NAMALWA (cell line): Measurements from ENCODE around the gene CHST11.

Source experiments
- DNase-seq: peaks from one replicate; pipeline ENCODE4 v3.0.0-alpha.2; 2015; ENCODE audit warnings: low spot score

Gene CHST11

GRCh38 chr12:104480826-104481440 is 24.2 kb downstream of the CHST11 start:
- DNase-seq = no peak

- no peak for DNase-seq
These were observed 25.4 kb downstream of the CHST11 start for GRCh38 chr12:104482113-104482512.

GRCh38 chr12:104482748-104483147 is 26.0 kb downstream of the CHST11 start:
- no peak for DNase-seq

GRCh38 chr12:104484079-104484478 is 27.3 kb downstream of the CHST11 start:
- no peak for DNase-seq

- no peak for DNase-seq
These were observed 29.1 kb downstream of the CHST11 start for GRCh38 chr12:104485651-104486362.

GRCh38 chr12:104486363-104486750 is 29.6 kb downstream of the CHST11 start:
- no peak for DNase-seq

GRCh38 chr12:104486943-104487819 is 30.4 kb downstream of the CHST11 start:
- DNase-seq = no peak

- no peak for DNase-seq
These were observed 31.6 kb downstream of the CHST11 start for GRCh38 chr12:104488374-104488773.

- DNase-seq = no peak
These were observed 33.4 kb downstream of the CHST11 start for GRCh38 chr12:104490186-104490585.

- no peak for DNase-seq
These were observed 34.1 kb downstream of the CHST11 start for GRCh38 chr12:104490850-104491249.

GRCh38 chr12:104493496-104493895 is 36.7 kb downstream of the CHST11 start:
- DNase-seq = no peak

- no peak for DNase-seq
These were observed 37.5 kb downstream of the CHST11 start for GRCh38 chr12:104494137-104494792.

GRCh38 chr12:104494793-104495158 is 38.0 kb downstream of the CHST11 start:
- DNase-seq = no peak

GRCh38 chr12:104495786-104496185 is 39.0 kb downstream of the CHST11 start:
- no peak for DNase-seq

GRCh38 chr12:104496336-104496735 is 39.6 kb downstream of the CHST11 start:
- no peak for DNase-seq

- DNase-seq = no peak
These were observed 41.6 kb downstream of the CHST11 start for GRCh38 chr12:104498211-104498801.

- no peak for DNase-seq
These were observed 43.1 kb downstream of the CHST11 start for GRCh38 chr12:104499668-104500332.

GRCh38 chr12:104501115-104501514 is 44.4 kb downstream of the CHST11 start:
- no peak for DNase-seq

GRCh38 chr12:104501660-104502059 is 44.9 kb downstream of the CHST11 start:
- no peak for DNase-seq

GRCh38 chr12:104502217-104502616 is 45.5 kb downstream of the CHST11 start:
- DNase-seq = no peak

- DNase-seq = no peak
These were observed 45.9 kb downstream of the CHST11 start for GRCh38 chr12:104502638-104503037.
